CD14-positive monocyte (primary cell): ENCODE results near the gene RPL36A. TPM values are rescaled to one million over a fixed set of nuclear protein-coding genes. Genes with fewer than 3 reads are reported as not detected.

Experiments used
- DNase-seq, 3 donors: peaks; one replicate each; pipeline ENCODE4 v3.0.0-alpha.2; 2011 to 2022
- H2AFZ ChIP-seq: 2 replicates; pipeline ENCODE4 v1.6.0; 2012; ENCODE audit warnings: mild to moderate bottlenecking, low read depth, low read length, inconsistent platforms; ENCODE audit not compliant: insufficient read depth, poor library complexity, severe bottlenecking
- H3K27ac ChIP-seq, 2 donors: 1 replicate in 1 of 2; 2 replicates in 1 of 2; pipeline ENCODE4 v1.5.1; 2012 to 2013; ENCODE audit warnings: low read length in 2 of 2, control low read depth in 1 of 2, inconsistent platforms in 1 of 2, low read depth in 1 of 2, mild to moderate bottlenecking in 1 of 2
- H3K27me3 ChIP-seq, 2 donors: one replicate each; pipeline versions ENCODE4 v1.6.0 to v1.6.1; 2011 to 2013; ENCODE audit warnings: low read length in 2 of 2; ENCODE audit not compliant: control insufficient read depth in 2 of 2, insufficient read depth in 2 of 2
- H3K36me3 ChIP-seq, 2 donors: replicated peaks in 1 of 2; 1 replicate in 1 of 2; 2 replicates in 1 of 2; pipeline versions ENCODE4 v1.5.1 to v1.6.1; 2012 to 2013; ENCODE audit warnings: low read length in 2 of 2, control low read depth in 1 of 2, inconsistent platforms in 1 of 2, mild to moderate bottlenecking in 1 of 2; ENCODE audit not compliant: insufficient read depth in 2 of 2, control insufficient read depth in 1 of 2
- H3K4me1 ChIP-seq, 2 donors: 1 replicate in 1 of 2; 2 replicates in 1 of 2; pipeline versions ENCODE4 v1.5.1 to v1.6.1; 2012 to 2013; ENCODE audit warnings: low read length in 2 of 2, control low read depth in 1 of 2, inconsistent platforms in 1 of 2, mild to moderate bottlenecking in 1 of 2, moderate library complexity in 1 of 2; ENCODE audit not compliant: insufficient read depth in 2 of 2, control insufficient read depth in 1 of 2
- H3K4me2 ChIP-seq: replicated peaks from 2 replicates; pipeline ENCODE3; 2012; ENCODE audit warnings: low read length, moderate library complexity, mild to moderate bottlenecking; ENCODE audit not compliant: poor library complexity, severe bottlenecking; ENCODE audit errors: extremely low read depth
- H3K4me3 ChIP-seq, 3 experiments: fragments of 200-600 bp in 1 of 3; sonication (generic) in 1 of 3; replicated peaks in 1 of 3; 1 replicate in 2 of 3; 2 replicates in 1 of 3; pipeline ENCODE4 v1.5.1; 2011 to 2013; ENCODE audit warnings: low read length in 3 of 3, mild to moderate bottlenecking in 3 of 3, control low read depth in 2 of 3, low read depth in 2 of 3, inconsistent platforms in 1 of 3, moderate library complexity in 1 of 3
- H3K79me2 ChIP-seq: 2 replicates; pipeline ENCODE4 v1.6.0; 2012; ENCODE audit warnings: mild to moderate bottlenecking, control low read depth, inconsistent platforms, low read length, moderate library complexity; ENCODE audit not compliant: insufficient read depth
- H3K9ac ChIP-seq: 2 replicates; pipeline ENCODE4 v1.6.0; 2017; ENCODE audit warnings: low read length, mild to moderate bottlenecking; ENCODE audit not compliant: insufficient read depth, poor library complexity, severe bottlenecking
- H3K9me3 ChIP-seq, 2 donors: replicated peaks in 1 of 2; 1 replicate in 1 of 2; 2 replicates in 1 of 2; pipeline versions ENCODE4 v1.5.1 to v1.6.1; 2012 to 2013; ENCODE audit warnings: low read length in 2 of 2, control low read depth in 1 of 2; ENCODE audit not compliant: control insufficient read depth in 1 of 2, insufficient read depth in 1 of 2
- H4K20me1 ChIP-seq: 2 replicates; pipeline ENCODE4 v1.6.0; 2012; ENCODE audit warnings: mild to moderate bottlenecking, low read length, control low read depth, moderate library complexity; ENCODE audit not compliant: insufficient read depth
- H3K27ac Mint-ChIP-seq, 7 donors: one replicate each; pipeline ENCODE4 v1.8.0; 2020; ENCODE audit warnings: mild to moderate bottlenecking in 7 of 7, mixed read lengths in 7 of 7, moderate library complexity in 6 of 7, inconsistent platforms in 2 of 7
- H3K27me3 Mint-ChIP-seq, 3 donors: one replicate each; pipeline ENCODE4 v1.8.0; 2021 to 2022; ENCODE audit warnings: low read depth in 3 of 3, mild to moderate bottlenecking in 3 of 3, mixed read lengths in 3 of 3, moderate library complexity in 3 of 3, inconsistent platforms in 1 of 3
- H3K36me3 Mint-ChIP-seq, 2 donors: one replicate each; pipeline ENCODE4 v1.8.0; 2020; ENCODE audit warnings: mixed read lengths in 2 of 2, inconsistent platforms in 1 of 2, mild to moderate bottlenecking in 1 of 2
- H3K4me1 Mint-ChIP-seq: one replicate; pipeline ENCODE4 v1.8.0; 2020; ENCODE audit warnings: mild to moderate bottlenecking, mixed read lengths
- H3K4me3 Mint-ChIP-seq, 2 donors: one replicate each; pipeline ENCODE4 v1.8.0; 2020; ENCODE audit warnings: mild to moderate bottlenecking in 2 of 2, mixed read lengths in 2 of 2, moderate library complexity in 1 of 2
- H3K9me3 Mint-ChIP-seq, 7 donors: one replicate each; pipeline ENCODE4 v1.8.0; 2020 to 2022; ENCODE audit warnings: mixed read lengths in 7 of 7, mild to moderate bottlenecking in 6 of 7, moderate library complexity in 6 of 7, inconsistent platforms in 2 of 7
- CTCF ChIP-seq: fragments of 200-600 bp; IDR thresholded peaks from one replicate; pipeline ENCODE4 v1.8.0; 2022; ENCODE audit warnings: antibody characterized with exemption, mild to moderate bottlenecking
- WGBS: methylation state at CpG from one replicate; pipeline ENCODE4 v1.1.5; 2013; ENCODE audit warnings: missing lambda C conversion rate; ENCODE audit not compliant: insufficient coverage; 5-methylcytosine and 5-hydroxymethylcytosine counted together
- intact Hi-C, 2 donors: fragments of 100-400 bp; cut with micrococcal nuclease; formaldehyde crosslinking; loops; one replicate each; pipeline versions ENCODE4 v1.15.0 to v1.15.1; 2023
- polyA minus RNA-seq: library from RNA; depleted of rRNA, polyadenylated mRNA; stranded (reverse); fragments of >200 nt; gene quantifications from 2 replicates; pipeline ENCODE4 v1.2.3, GENCODE V29; 2012
- polyA plus RNA-seq, 3 donors: library from polyadenylated mRNA; depleted of rRNA in 1 of 3; unstranded in 2 of 3; stranded (reverse) in 1 of 3; fragments of 300-500 nt in 2 of 3; fragments of >200 nt in 1 of 3; fragmentation: Illumina TruSeq in 2 of 3; gene quantifications; 1 replicate in 2 of 3; 2 replicates in 1 of 3; pipeline ENCODE4 v1.2.3, GENCODE V29; 2012 to 2021
- total RNA-seq, 12 experiments: library from RNA in 1 of 12; stranded (reverse) in 1 of 12; fragments of 120-200 nt in 1 of 12; gene quantifications; one replicate each; pipeline ENCODE4 v1.2.4 and lab custom pipeline; 2013 to 2026; ENCODE audit warnings: mixed read lengths in 6 of 12, inconsistent platforms in 1 of 12

The RPL36A gene
- total RNA-seq (2013), result 1,992 TPM
- polyA plus RNA-seq (1,000 to 10,000 TPM in 1 of 3 donors, 100 to 1,000 TPM in 2; 833 to 2,390 (median 875) TPM), polyA minus RNA-seq (35.3 and 131 TPM in 2 replicates), total RNA-seq (lab: John Stamatoyannopoulos, UW) (1.0 to 7.8 (median 4.4) reads per million in 11 experiments)

DNA sequence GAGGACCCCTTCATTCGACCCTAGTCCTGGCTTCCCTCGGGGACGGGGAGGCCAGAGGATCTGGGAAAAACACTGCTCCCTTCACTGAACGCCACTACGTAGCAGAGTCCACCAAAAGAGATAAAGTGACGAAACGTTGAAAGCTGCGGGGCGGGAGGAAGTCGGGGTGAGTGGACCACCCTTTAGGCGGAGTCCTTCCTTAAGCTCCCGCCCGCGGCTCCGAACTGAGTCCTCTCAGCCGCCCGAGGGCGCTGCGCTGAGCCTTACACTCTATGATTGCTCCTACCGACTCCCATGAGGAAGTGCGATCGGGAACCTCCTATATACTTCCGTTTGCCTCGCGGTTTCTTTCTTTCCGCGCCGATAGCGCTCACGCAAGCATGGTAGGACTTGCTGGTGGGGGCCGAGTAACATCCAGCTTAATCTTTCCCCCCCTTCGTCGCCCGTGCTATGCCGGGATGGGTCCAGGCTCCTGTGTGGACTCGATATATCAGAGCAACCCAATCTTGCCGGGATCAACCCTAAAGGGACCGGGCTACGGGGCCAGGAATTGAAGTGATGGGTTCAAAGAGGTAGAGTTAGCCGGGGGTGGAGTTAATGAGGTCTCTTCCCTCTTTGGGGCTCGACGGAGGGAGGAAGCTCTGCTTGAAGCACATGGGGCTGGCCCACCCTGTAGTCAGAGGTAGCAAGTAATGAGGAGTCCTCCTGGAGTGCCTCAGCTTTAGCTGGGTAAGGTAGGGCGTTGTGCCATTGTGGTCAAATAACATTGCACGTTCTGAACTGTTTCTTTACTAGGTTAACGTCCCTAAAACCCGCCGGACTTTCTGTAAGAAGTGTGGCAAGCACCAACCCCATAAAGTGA lies at the start of gene RPL36A:
RPL36A (plus strand) TSS at position 348 of the 862 bp plus-strand sequence; CDS start at position 381, 33 bp downstream.
- peaks cover 0 to 12% (median 0%) of the 10 kb centered on the region in 7 donors for H3K9me3 Mint-ChIP-seq
- intact Hi-C loops, result no loop called here
- H3K9ac ChIP-seq, result peak within 1 kb of the TSS; percentile 48
- H3K4me3 ChIP-seq, result peak within 1 kb of the TSS; percentile 58 to 83 (median 71)
- H3K9me3 ChIP-seq, result no peaks in the 10 kb centered on the region
- H2AFZ ChIP-seq, result peak within 1 kb of the TSS; percentile 74
- H3K4me3 Mint-ChIP-seq, result peak within 1 kb of the TSS; percentile 89 to 90
- H3K4me1 ChIP-seq, result peaks cover 31 to 43% of the 10 kb centered on the region in 2 donors
- peaks cover 3% of the 10 kb centered on the region for H4K20me1 ChIP-seq
- H3K4me1 Mint-ChIP-seq, result peaks cover 33% of the 10 kb centered on the region
- peak; percentile 70 for TF ChIP-seq CTCF
- H3K4me2 ChIP-seq, result peak within 1 kb of the TSS; percentile 76
- peak within 1 kb of the TSS; percentile 88 to 96 (median 92) for H3K27ac Mint-ChIP-seq
- peak within 1 kb of the TSS; percentile 55 to 78 for H3K27ac ChIP-seq
- peak; percentile 85 to 89 (median 88) for DNase-seq
- WGBS, result 0% methylated on average over 15 of the region's 47 CpGs
- peaks cover 6 to 22% of the 10 kb centered on the region in 2 donors for H3K36me3 ChIP-seq
- H3K27me3 ChIP-seq, result no peaks in the 10 kb centered on the region
- H3K27me3 Mint-ChIP-seq, result peaks cover 0 to 3% (median 0%) of the 10 kb centered on the region in 3 donors
- H3K36me3 Mint-ChIP-seq, result peaks cover 19 to 26% of the 10 kb centered on the region in 2 donors
- H3K79me2 ChIP-seq, result peaks cover 35% of the 10 kb centered on the region

GRCh38 chrX:101347859-101348451 lies 42.9 kb upstream of the RPL36A start:
- H3K4me1 Mint-ChIP-seq, result peaks cover 10% of the 10 kb centered on the region
- no peaks in the 10 kb centered on the region for H3K9me3 ChIP-seq
- DNase-seq, result no peak
- peak overlapping the region; percentile 71 for H3K9ac ChIP-seq
- peak overlapping the region in 5 of 7 donors; percentile 46 to 97 (median 91) for H3K27ac Mint-ChIP-seq
- H3K27me3 Mint-ChIP-seq, result peaks cover 0 to 11% (median 0%) of the 10 kb centered on the region in 3 donors
- 0% methylated on average over 2 of the region's 14 CpGs for WGBS
- H3K9me3 Mint-ChIP-seq, result peaks cover 0 to 8% (median 0%) of the 10 kb centered on the region in 7 donors
- peak overlapping the region; percentile 56 to 87 (median 78) for H3K4me3 ChIP-seq
- peaks cover 22% of the 10 kb centered on the region for H3K79me2 ChIP-seq
- peaks cover 12 to 13% of the 10 kb centered on the region in 2 donors for H3K4me1 ChIP-seq
- TF ChIP-seq CTCF, result no peak
- no peaks in the 10 kb centered on the region for H3K27me3 ChIP-seq
- H4K20me1 ChIP-seq, result no peaks in the 10 kb centered on the region
- peak overlapping the region; percentile 73 for H2AFZ ChIP-seq
- peak overlapping the region; percentile 73 for H3K4me2 ChIP-seq
- peak overlapping the region; percentile 89 to 92 for H3K4me3 Mint-ChIP-seq
- peaks cover 19 to 38% of the 10 kb centered on the region in 2 donors for H3K36me3 ChIP-seq
- peak overlapping the region in 1 of 2 donors; percentile 74 for H3K27ac ChIP-seq
- H3K36me3 Mint-ChIP-seq, result peaks cover 26 to 35% of the 10 kb centered on the region in 2 donors
- intact Hi-C loops, result no loop called here
